GM23338 (cell line): Measurements from ENCODE around the gene HDDC3. TPM values are rescaled to one million over a fixed set of nuclear protein-coding genes. Genes with fewer than 3 reads are reported as not detected.

Experiments
- ATAC-seq: fragments of 200-7000 bp; cut with Tn5 transposase; 3 replicates; pipeline ENCODE4 v1.9.1; 2020
- DNase-seq: peaks from one replicate; pipeline ENCODE4 v3.0.0-alpha.2; 2015; ENCODE audit warnings: low spot score
- H2AFZ ChIP-seq: fragments of 200-600 bp; sonication (generic); 2 replicates; pipeline ENCODE4 v1.8.0; 2016; ENCODE audit warnings: antibody characterized with exemption, mild to moderate bottlenecking, moderate library complexity
- H3F3A ChIP-seq: fragments of 200-600 bp; sonication (generic); replicated peaks from 2 replicates; pipeline ENCODE4 v1.8.0; 2017; ENCODE audit warnings: antibody characterized with exemption, mixed run types, low read depth
- H3K27ac ChIP-seq: fragments of 200-600 bp; sonication (generic); 2 replicates; pipeline ENCODE4 v1.6.1; 2016; ENCODE audit warnings: low read depth
- H3K27me3 ChIP-seq: fragments of 200-600 bp; sonication (generic); 2 replicates; pipeline ENCODE4 v1.8.0; 2016; ENCODE audit warnings: mild to moderate bottlenecking, mixed run types, moderate library complexity; ENCODE audit not compliant: insufficient read depth
- H3K36me3 ChIP-seq: fragments of 200-600 bp; sonication (generic); 2 replicates; pipeline ENCODE4 v1.8.0; 2016; ENCODE audit warnings: mild to moderate bottlenecking; ENCODE audit not compliant: insufficient read depth
- H3K4me1 ChIP-seq: fragments of 200-600 bp; sonication (generic); 2 replicates; pipeline ENCODE4 v1.8.0; 2016; ENCODE audit warnings: mild to moderate bottlenecking, moderate library complexity; ENCODE audit not compliant: insufficient read depth
- H3K4me2 ChIP-seq: fragments of 200-600 bp; sonication (generic); 2 replicates; pipeline ENCODE4 v1.7.1; 2017; ENCODE audit warnings: mixed run types
- H3K4me3 ChIP-seq: fragments of 200-600 bp; sonication (generic); 2 replicates; pipeline ENCODE4 v1.6.1; 2016; ENCODE audit warnings: mixed run types
- H3K79me2 ChIP-seq: fragments of 200-600 bp; sonication (generic); replicated peaks from 2 replicates; pipeline ENCODE4 v1.8.0; 2017; ENCODE audit warnings: mild to moderate bottlenecking; ENCODE audit not compliant: insufficient read depth
- H3K9me2 ChIP-seq: fragments of 200-600 bp; sonication (generic); 2 replicates; pipeline ENCODE4 v1.8.0; 2017; ENCODE audit not compliant: insufficient read depth
- H4K20me1 ChIP-seq: fragments of 200-600 bp; sonication (generic); replicated peaks from 2 replicates; pipeline ENCODE4 v1.8.0; 2017; ENCODE audit warnings: mild to moderate bottlenecking; ENCODE audit not compliant: insufficient read depth
- H3K27ac Mint-ChIP-seq: 2 replicates; pipeline ENCODE4 v1.8.0; 2020; ENCODE audit warnings: inconsistent platforms, mild to moderate bottlenecking, moderate library complexity, mixed read lengths
- H3K27me3 Mint-ChIP-seq: 3 replicates; pipeline ENCODE4 v1.8.0; 2022; ENCODE audit warnings: low read depth, mild to moderate bottlenecking, moderate library complexity, mixed read lengths, inconsistent platforms; ENCODE audit not compliant: insufficient read depth, poor library complexity
- H3K36me3 Mint-ChIP-seq: 3 replicates; pipeline ENCODE4 v1.8.0; 2021; ENCODE audit warnings: low read depth, mild to moderate bottlenecking, inconsistent platforms, moderate library complexity, mixed read lengths
- H3K4me1 Mint-ChIP-seq: 3 replicates; pipeline ENCODE4 v1.8.0; 2020; ENCODE audit warnings: mild to moderate bottlenecking, inconsistent platforms, mixed read lengths
- H3K4me3 Mint-ChIP-seq: 3 replicates; pipeline ENCODE4 v1.8.0; 2021; ENCODE audit warnings: moderate library complexity, mild to moderate bottlenecking, inconsistent platforms, mixed read lengths
- H3K9me3 Mint-ChIP-seq: 3 replicates; pipeline ENCODE4 v1.8.0; 2020; ENCODE audit warnings: moderate library complexity, mild to moderate bottlenecking, inconsistent platforms, mixed read lengths
- CREB1 ChIP-seq: fragments of 250-450 bp; sonication (Bioruptor Pico); IDR thresholded peaks from 2 replicates; pipeline ENCODE4 v1.5.0; 2020; ENCODE audit warnings: low read depth, mild to moderate bottlenecking, moderate library complexity
- CTCF ChIP-seq, 2 experiments: fragments of 200-600 bp in 1 of 2; sonication (generic) in 1 of 2; conservative IDR thresholded peaks; 2 replicates each; pipeline versions ENCODE4 v1.5.1 to v1.6.1; 2016 to 2017; ENCODE audit warnings: antibody characterized with exemption in 2 of 2, low read depth in 2 of 2, mild to moderate bottlenecking in 2 of 2, moderate library complexity in 1 of 2
- ETS1 ChIP-seq: IDR thresholded peaks from 2 replicates; pipeline ENCODE4 v1.6.1; 2016; ENCODE audit warnings: antibody characterized with exemption
- EZH2 ChIP-seq: fragments of 200-600 bp; sonication (generic); IDR thresholded peaks from one replicate; pipeline ENCODE4 v1.8.0; 2017; ENCODE audit warnings: antibody characterized with exemption, mild to moderate bottlenecking, low read depth; ENCODE audit not compliant: unreplicated experiment
- EZH2phosphoT487 ChIP-seq: fragments of 200-600 bp; sonication (generic); IDR thresholded peaks from one replicate; pipeline ENCODE4 v1.8.1; 2018; ENCODE audit warnings: antibody characterized with exemption; ENCODE audit not compliant: unreplicated experiment
- JUNB ChIP-seq: IDR thresholded peaks from one replicate; pipeline ENCODE4 v1.6.1; 2016; ENCODE audit warnings: antibody characterized with exemption; ENCODE audit not compliant: unreplicated experiment
- NANOG ChIP-seq: IDR thresholded peaks from 2 replicates; pipeline ENCODE4 v1.6.1; 2016; ENCODE audit warnings: antibody characterized with exemption, borderline replicate concordance
- POLR2AphosphoS5 ChIP-seq: IDR thresholded peaks from 2 replicates; pipeline ENCODE4 v1.6.1; 2016; ENCODE audit warnings: antibody characterized with exemption, low read depth
- STAT1 ChIP-seq: IDR thresholded peaks from one replicate; pipeline ENCODE4 v1.6.1; 2016; ENCODE audit warnings: antibody characterized with exemption; ENCODE audit not compliant: unreplicated experiment
- ZNF114 ChIP-seq: fragments of 250-450 bp; sonication (Bioruptor Pico); IDR thresholded peaks from 2 replicates; pipeline ENCODE4 v1.5.0; 2020; ENCODE audit warnings: mild to moderate bottlenecking, moderate library complexity
- ZNF331 ChIP-seq: fragments of 250-450 bp; sonication (Bioruptor Pico); IDR thresholded peaks from 2 replicates; pipeline ENCODE4 v1.5.0; 2020; ENCODE audit warnings: low read depth, mild to moderate bottlenecking, moderate library complexity
- ZNF462 ChIP-seq: fragments of 250-450 bp; sonication (Bioruptor Pico); IDR thresholded peaks from 2 replicates; pipeline ENCODE4 v1.5.0; 2020; ENCODE audit warnings: mild to moderate bottlenecking, moderate library complexity
- polyA plus RNA-seq: library from polyadenylated mRNA; unstranded; fragments of >200 nt; fragmentation: Nextera tagmentation; extraction: Ambion mirVana; gene quantifications from 2 replicates; pipeline ENCODE4 v1.2.1, GENCODE V29; 2016
- total RNA-seq: library from RNA; depleted of rRNA; stranded (reverse); fragments of >200 nt; shearing (Covaris generic); gene quantifications from 2 replicates; pipeline ENCODE4 v1.2.3, GENCODE V29; 2014

HDDC3 gene
- total and polyA plus RNA-seq, 2 experiments from 2014 or later: 17.4 to 19.0 TPM

- TF ChIP-seq CTCF (conservative IDR thresholded peaks at IDR 0.05; ENCODE audit: low read depth in 2 of 2): no peak
- no peak for TF ChIP-seq EZH2phosphoT487
Measured at GRCh38 chr15:90907051-90907660, 25.2 kb downstream of the HDDC3 start (continued).

GRCh38 chr15:90906181-90906849 lies 26.0 kb downstream of the HDDC3 start:
- Histone ChIP-seq H3K27ac (no peak overlapping the region), H3F3A (peaks cover 15% of the 10 kb centered on the region), H3K36me3 (no peaks in the 10 kb centered on the region), H3K4me2 (no peak overlapping the region), H4K20me1 (no peaks in the 10 kb centered on the region), H3K27me3 (peaks cover 20% of the 10 kb centered on the region), H3K4me3 (no peak overlapping the region), H3K9me2 (no peaks in the 10 kb centered on the region), H3K4me1 (peaks cover 18% of the 10 kb centered on the region), H3K79me2 (no peaks in the 10 kb centered on the region), H2AFZ (no peak overlapping the region)
- Mint-ChIP-seq H3K36me3 (peaks cover 11% of the 10 kb centered on the region), H3K27me3 (peaks cover 21% of the 10 kb centered on the region), H3K27ac (no peak overlapping the region; the same call in 1 of the 2 replicates), H3K9me3 (no peaks in the 10 kb centered on the region; the same call in 2 of the 3 replicates), H3K4me3 (no peak overlapping the region), H3K4me1 (peaks cover 11% of the 10 kb centered on the region)
- DNase-seq: no peak
- no peak for ATAC-seq
- TF ChIP-seq STAT1 (no peak), ZNF114 (CRISPR knock-in tag) (no peak), ETS1 (no peak), JUNB (no peak), CREB1 (CRISPR knock-in tag) (no peak), EZH2phosphoT487 (no peak), NANOG (no peak), ZNF331 (CRISPR knock-in tag) (no peak), ZNF462 (CRISPR knock-in tag) (no peak), POLR2AphosphoS5 (no peak), EZH2 (no peak), CTCF (conservative IDR thresholded peaks at IDR 0.05; ENCODE audit: low read depth in 2 of 2) (no peak)
